ENCODE data around the gene PNMA8A.

DNA sequence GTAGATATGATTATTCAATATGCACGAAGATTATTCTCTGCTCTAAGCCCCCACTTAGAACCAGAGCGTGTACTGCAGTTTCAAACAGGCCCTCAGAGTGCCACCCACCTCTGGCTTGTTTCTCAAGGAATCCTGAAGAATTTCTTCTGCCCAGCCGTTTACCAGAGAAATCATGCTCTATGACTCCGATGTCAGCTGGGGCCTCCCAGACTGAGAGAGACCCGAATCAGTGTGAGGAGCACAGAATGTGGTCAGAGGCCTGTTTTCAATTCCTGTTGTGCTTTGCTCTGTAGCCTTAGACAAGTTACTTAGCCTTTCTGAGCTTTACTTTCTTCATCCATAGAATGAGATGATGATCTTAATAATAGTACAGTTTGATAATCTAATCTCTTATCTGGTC lies 48.2 kb downstream of the PNMA8A start:
- TF ChIP-seq, protein P1, sequence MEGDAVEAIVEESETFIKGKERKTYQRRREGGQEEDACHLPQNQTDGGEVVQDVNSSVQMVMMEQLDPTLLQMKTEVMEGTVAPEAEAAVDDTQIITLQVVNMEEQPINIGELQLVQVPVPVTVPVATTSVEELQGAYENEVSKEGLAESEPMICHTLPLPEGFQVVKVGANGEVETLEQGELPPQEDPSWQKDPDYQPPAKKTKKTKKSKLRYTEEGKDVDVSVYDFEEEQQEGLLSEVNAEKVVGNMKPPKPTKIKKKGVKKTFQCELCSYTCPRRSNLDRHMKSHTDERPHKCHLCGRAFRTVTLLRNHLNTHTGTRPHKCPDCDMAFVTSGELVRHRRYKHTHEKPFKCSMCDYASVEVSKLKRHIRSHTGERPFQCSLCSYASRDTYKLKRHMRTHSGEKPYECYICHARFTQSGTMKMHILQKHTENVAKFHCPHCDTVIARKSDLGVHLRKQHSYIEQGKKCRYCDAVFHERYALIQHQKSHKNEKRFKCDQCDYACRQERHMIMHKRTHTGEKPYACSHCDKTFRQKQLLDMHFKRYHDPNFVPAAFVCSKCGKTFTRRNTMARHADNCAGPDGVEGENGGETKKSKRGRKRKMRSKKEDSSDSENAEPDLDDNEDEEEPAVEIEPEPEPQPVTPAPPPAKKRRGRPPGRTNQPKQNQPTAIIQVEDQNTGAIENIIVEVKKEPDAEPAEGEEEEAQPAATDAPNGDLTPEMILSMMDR (IDR thresholded peaks at IDR 0.05): no peak
- no peak for TF ChIP-seq POLR2AphosphoS5 (IDR thresholded peaks at IDR 0.05)

Data from esophagus muscularis mucosa (tissue), 3 donors.